ENCODE measurements around the gene ADH5.

- TF ChIP-seq EZH2 (IDR thresholded peaks at IDR 0.05; ENCODE audit: insufficient read depth, poor library complexity, severe bottlenecking) = no peak
- TF ChIP-seq EZH2phosphoT487 (IDR thresholded peaks at IDR 0.05; ENCODE audit: insufficient read depth, low read depth) = no peak
Observed at GRCh38 chr4:99021386-99021785, 67.2 kb downstream of the ADH5 start.

Data from GM23248 (cell line).